NCI-H2029 (cell line): ENCODE results near the gene C1orf210.

ENCODE experiments used
- DNase-seq: peaks from one replicate; lab custom pipeline; 2025; lab: John Stamatoyannopoulos, UW

Gene C1orf210

GRCh38 chr1:43312663-43313515 is 27.5 kb upstream of the C1orf210 start:
- DNase-seq: no peak

- no peak for DNase-seq
Observed at GRCh38 chr1:43312212-43312623, 26.8 kb upstream of the C1orf210 start.

GRCh38 chr1:43311521-43311920 is 26.1 kb upstream of the C1orf210 start:
- no peak for DNase-seq

- no peak for DNase-seq
Observed at GRCh38 chr1:43309405-43310025, 24.1 kb upstream of the C1orf210 start.

- no peak for DNase-seq
Observed at GRCh38 chr1:43308635-43309404, 23.4 kb upstream of the C1orf210 start.

- DNase-seq: no peak
Observed at GRCh38 chr1:43307458-43308158, 22.2 kb upstream of the C1orf210 start.

GRCh38 chr1:43306688-43307457 is 21.5 kb upstream of the C1orf210 start:
- DNase-seq: peak; percentile 24

- DNase-seq: no peak
Observed at GRCh38 chr1:43305926-43306687, 20.7 kb upstream of the C1orf210 start.

GRCh38 chr1:43305461-43305860 is 20.1 kb upstream of the C1orf210 start:
- no peak for DNase-seq

- DNase-seq: no peak
Observed at GRCh38 chr1:43304771-43305300, 19.5 kb upstream of the C1orf210 start.

GRCh38 chr1:43304314-43304681 is 18.9 kb upstream of the C1orf210 start:
- DNase-seq: no peak

GRCh38 chr1:43303471-43304313 is 18.3 kb upstream of the C1orf210 start:
- DNase-seq: no peak

- no peak for DNase-seq
Observed at GRCh38 chr1:43302721-43303470, 17.5 kb upstream of the C1orf210 start.

GRCh38 chr1:43302201-43302600 is 16.8 kb upstream of the C1orf210 start:
- DNase-seq: no peak

- no peak for DNase-seq
Observed at GRCh38 chr1:43300378-43301094, 15.2 kb upstream of the C1orf210 start, which contains the start of gene TIE1. TSS of gene TIE1 (plus strand) at chr1:43300982. CDS start at chr1:43301072, 90 bp downstream.

- DNase-seq: no peak
Observed at GRCh38 chr1:43299101-43299500, 13.7 kb upstream of the C1orf210 start.

GRCh38 chr1:43298055-43298454 is 12.7 kb upstream of the C1orf210 start:
- no peak for DNase-seq

- DNase-seq: no peak
Observed at GRCh38 chr1:43296207-43296606, 10.8 kb upstream of the C1orf210 start.
